NCI-H2171 treated with DMSO at 0.1 percent for 48 hours (cell line): Measurements from ENCODE around the gene C7orf57.
"Not testable (repeated sequence)": the region's sequence is repeated elsewhere in the genome, so short reads cannot be mapped to it uniquely, and the experiment has no call there.

Experiments
- DNase-seq: peaks from one replicate; lab custom pipeline; 2025; lab: John Stamatoyannopoulos, UW

The C7orf57 gene

DNA sequence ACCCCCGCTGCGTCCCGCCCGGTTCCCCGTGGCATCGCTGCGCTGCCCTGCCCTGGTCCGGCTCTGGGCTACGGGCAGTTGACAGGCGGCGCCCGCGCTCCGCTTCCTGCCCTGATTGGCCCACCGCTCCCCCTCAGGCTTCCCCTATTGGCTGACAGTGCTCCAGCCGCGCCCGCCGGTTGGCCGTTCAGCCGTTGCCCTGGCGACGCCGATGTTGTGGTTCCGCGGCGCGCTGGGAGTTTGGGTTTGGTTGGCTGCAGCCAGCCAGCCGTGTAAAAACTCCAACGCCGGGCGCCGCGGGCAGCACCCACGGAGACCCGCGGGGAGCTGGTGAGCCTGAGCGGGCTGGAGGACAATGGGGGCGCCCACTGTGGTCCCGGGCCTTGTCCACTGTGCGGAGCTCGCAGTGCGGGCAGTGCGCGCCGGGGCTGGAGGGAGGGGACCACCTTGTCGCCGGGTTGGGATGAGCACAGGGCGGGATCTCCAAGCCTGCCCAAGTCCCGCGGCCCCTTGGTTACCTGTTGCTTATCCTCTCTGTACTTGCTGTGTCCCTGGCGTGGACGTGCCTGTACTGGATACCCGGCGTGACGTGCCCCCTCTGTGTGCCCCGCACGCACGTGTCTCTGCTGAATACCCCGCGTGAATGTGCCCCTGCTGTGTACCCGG is at the start of gene C7orf57:
C7orf57 (plus strand) TSS at position 243 of the 666 bp plus-strand sequence. CDS start 766 bp downstream, outside the sequence.
- peak; percentile 68 for DNase-seq

- no peak for DNase-seq
These were observed 46.6 kb upstream of the C7orf57 start for GRCh38 chr7:47988496-47989386.

- peak; percentile 23 for DNase-seq
These were observed 45.5 kb upstream of the C7orf57 start for GRCh38 chr7:47989607-47990400.

DNA sequence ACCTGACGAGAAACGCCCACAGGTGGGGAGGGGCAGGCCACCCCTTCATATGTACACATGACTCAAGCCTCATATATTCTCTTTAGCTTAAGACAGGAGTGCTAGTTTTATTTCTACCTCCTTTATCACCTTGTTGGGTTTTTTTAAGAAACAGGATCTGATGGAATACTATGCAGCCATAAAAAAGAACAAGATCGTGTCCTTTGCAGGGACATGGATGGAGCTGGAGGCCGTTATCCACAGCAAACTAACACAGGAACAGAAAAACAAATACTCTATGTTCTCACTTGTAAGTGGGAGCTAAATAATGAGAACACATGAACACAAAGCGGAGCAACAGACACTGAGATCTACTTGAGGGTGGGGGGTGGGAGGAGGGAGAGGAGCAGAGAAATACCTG is 44.8 kb upstream of the C7orf57 start:
- no peak for DNase-seq

DNA sequence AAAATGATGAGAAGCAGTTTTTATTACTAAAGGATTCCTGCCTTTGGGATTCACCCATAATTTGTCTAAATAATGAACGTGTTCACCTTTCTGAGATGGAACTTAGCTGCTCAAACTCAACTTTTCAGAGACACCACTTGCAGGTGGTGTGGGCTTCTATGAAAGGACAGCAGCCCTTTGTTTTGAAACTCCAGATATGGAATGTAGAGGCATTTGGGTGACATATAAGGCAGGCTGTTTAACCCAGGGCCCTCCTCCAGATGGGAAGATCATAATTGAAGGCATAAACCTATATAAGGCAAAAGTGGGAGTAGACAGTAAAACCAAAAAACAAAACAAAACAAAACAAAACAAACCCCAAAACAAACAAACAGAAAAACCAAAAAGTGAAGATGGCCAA is 44.1 kb upstream of the C7orf57 start:
- no peak for DNase-seq

GRCh38 chr7:47991741-47992311 is 43.5 kb upstream of the C7orf57 start:
- DNase-seq = no peak

- no peak for DNase-seq
These were observed 42.9 kb upstream of the C7orf57 start for GRCh38 chr7:47992446-47992845.

GRCh38 chr7:47999413-47999812 is 35.9 kb upstream of the C7orf57 start:
- no peak for DNase-seq

- not testable (repeated sequence) for DNase-seq
These were observed 35.2 kb upstream of the C7orf57 start for GRCh38 chr7:48000164-48000563.

- DNase-seq = peak; percentile 96
These were observed 31.3 kb upstream of the C7orf57 start for GRCh38 chr7:48004032-48004431.

GRCh38 chr7:48004638-48005037 is 30.7 kb upstream of the C7orf57 start:
- DNase-seq = no peak

DNA sequence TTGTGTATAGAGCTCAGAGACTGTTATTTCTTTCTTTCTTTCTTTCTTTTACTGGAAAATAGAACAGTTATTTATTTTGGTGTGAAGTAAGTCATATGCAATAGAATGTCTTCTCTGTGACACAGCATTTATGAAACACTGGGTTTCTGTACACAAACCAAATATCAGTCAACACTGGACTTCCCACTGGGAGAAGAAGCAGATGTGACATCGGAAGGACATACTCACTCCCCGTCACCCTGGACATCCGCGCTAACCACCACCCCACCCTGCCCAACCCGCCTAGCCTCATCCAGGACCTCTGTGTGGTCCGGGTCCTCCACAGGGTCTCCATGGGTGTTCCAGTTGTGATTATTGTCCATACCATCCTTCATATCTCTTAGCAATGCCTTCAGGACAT is 28.5 kb upstream of the C7orf57 start:
- no peak for DNase-seq

- no peak for DNase-seq
These were observed 26.1 kb upstream of the C7orf57 start for GRCh38 chr7:48009257-48009656.

DNA sequence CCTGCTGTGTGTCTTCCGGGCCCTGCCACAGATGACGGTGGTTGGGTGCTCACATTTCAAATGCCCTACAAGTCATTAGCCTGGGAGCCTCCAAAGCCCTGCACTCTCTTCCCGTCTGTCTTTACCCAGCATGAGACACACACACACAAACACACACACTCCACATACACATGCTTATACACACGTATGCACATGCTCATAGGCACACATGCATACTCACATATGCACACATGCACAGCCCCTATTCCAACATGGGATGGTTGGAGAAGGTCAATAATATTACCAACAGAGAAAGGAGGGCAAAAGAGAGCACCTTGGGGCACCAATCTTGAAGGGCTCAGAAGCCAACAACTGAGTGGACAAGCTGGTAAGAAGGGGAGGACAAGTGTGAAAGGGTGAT is 25.4 kb upstream of the C7orf57 start:
- DNase-seq = no peak

DNA sequence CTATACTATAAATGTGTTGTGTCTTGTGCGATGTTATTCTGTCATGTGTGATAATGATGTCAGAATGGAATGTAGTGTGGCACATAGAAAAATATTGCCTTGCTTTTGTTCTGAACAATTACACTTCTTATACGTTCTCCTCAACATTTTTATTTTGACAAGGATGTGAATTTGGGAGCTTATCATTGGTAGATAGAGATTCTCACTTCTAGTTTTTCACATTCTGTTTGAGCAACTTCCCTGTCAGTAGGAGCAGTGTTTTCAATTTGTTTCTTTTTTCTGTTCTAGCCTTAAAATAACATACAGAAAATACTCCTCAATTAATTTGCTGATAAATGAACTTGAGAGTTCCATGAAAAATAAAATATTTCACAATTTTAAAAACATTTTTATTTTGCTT is 24.0 kb upstream of the C7orf57 start:
- no peak for DNase-seq

- DNase-seq = no peak
These were observed 23.4 kb upstream of the C7orf57 start for GRCh38 chr7:48011951-48012350.

DNA sequence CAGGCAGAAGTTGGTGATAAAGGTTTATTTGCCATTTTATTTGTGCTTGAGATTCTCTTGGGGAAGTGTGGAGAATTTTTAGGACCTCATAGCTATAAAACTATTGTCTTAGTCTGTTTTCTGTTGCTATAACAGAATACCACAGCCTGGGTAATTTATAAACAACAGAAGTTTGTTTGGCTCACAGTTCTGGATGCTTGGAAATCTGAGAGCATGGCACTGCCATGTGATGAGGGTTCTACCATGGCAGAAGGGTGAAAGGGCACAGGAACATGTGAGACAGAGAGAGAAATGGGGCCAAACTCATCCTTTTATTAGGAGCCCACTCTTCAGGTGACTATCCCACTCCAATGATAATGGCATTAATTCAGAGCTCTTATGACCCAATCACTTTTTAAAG is 18.7 kb upstream of the C7orf57 start:
- DNase-seq = no peak

- no peak for DNase-seq
These were observed 17.7 kb upstream of the C7orf57 start for GRCh38 chr7:48017674-48018073.

DNA sequence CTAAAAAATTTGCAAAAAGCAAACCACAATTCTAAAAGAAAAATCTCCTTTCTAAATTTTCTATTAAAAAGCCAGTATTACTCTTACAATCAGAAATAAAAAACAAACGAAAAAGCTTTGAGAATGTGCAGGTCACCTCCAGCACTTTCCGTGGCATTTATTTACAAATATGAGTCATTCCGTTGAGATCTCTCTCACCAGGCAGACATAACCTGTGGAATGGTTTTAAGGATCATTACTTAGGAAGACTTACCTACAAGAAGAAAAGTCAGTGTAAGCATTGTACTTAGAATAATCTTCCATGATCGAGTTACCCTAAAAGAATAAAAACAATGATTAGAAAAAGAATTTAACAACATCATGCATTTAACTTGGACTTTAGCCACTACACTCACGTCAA is 9.7 kb upstream of the C7orf57 start:
- no peak for DNase-seq

- DNase-seq = no peak
These were observed 6.4 kb upstream of the C7orf57 start, which contains the start of gene SUN3 for GRCh38 chr7:48028938-48029337. Gene SUN3 (minus strand): TSS chr7:48029107. CDS start chr7:48028938, 169 bp downstream.

DNA sequence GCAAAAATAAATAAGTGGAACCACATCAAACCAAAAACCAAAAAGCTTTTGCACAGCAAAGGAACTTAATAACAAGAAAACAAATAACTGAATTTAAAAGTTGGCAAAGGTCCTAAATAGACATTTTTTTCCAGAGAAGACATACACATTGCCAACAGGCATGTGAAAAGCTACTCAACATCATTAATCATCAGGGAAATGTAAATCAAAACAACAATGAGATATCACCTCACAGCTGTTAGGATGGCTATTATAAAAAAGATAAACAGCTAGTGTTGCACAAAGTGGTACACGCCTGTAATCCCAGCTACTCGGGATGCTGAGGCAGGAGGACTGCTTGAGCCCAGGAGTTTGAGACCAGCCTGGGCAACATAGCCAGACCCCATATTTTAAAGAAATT is 4.2 kb upstream of the C7orf57 start:
- DNase-seq = no peak

- no peak for DNase-seq
These were observed 1.4 kb upstream of the C7orf57 start for GRCh38 chr7:48033922-48034321.
